HG03095 (cell line): ENCODE measurements around the gene CXorf51A.
"Not testable (repeated sequence)": the region's sequence is repeated elsewhere in the genome, so short reads cannot be mapped to it uniquely, and the experiment has no call there.

Experiments used
- ATAC-seq: cut with Tn5 transposase; IDR thresholded peaks from one replicate; pipeline ENCODE4 v1.9.1; 2021; ENCODE audit warnings: moderate library complexity; ENCODE audit not compliant: unreplicated experiment

CXorf51A gene

GRCh38 chrX:146814644-146815043, at the start of gene CXorf51A:
Gene CXorf51A, minus strand, starts transcription at chrX:146814744. Its CDS starts 21 bp downstream, at chrX:146814723.
- not testable (repeated sequence) for ATAC-seq

GRCh38 chrX:146863566-146863965, 49.0 kb upstream of the CXorf51A start:
- no peak for ATAC-seq

- ATAC-seq, result no peak
These were observed 39.7 kb upstream of the CXorf51A start for GRCh38 chrX:146854281-146854680.

- ATAC-seq, result no peak
These were observed 17.4 kb upstream of the CXorf51A start for GRCh38 chrX:146831994-146832393.

- not testable (repeated sequence) for ATAC-seq
These were observed 5.1 kb downstream of the CXorf51A start, which contains the start of gene CXorf51B for GRCh38 chrX:146809471-146809870. Gene CXorf51B, plus strand, starts transcription at chrX:146809771. Its CDS starts 21 bp downstream, at chrX:146809792.
